CD4-positive, alpha-beta T cell treated with Interleukin-21 for 1 hour (primary cell): ENCODE data around the gene MCM3AP.

Experiments
- DNase-seq: peaks from one replicate; pipeline ENCODE4 v3.0.0-alpha.2; 2020

MCM3AP gene

GRCh38 chr21:46215436-46216131, 69.8 kb downstream of the MCM3AP start:
- DNase-seq, result no peak

- no peak for DNase-seq
Measured at GRCh38 chr21:46214478-46215340, 70.7 kb downstream of the MCM3AP start.

GRCh38 chr21:46213620-46214286, 71.7 kb downstream of the MCM3AP start:
- DNase-seq, result no peak

GRCh38 chr21:46212721-46213484, 72.5 kb downstream of the MCM3AP start:
- DNase-seq, result no peak

GRCh38 chr21:46211786-46212720, 73.4 kb downstream of the MCM3AP start:
- DNase-seq, result no peak

GRCh38 chr21:46211376-46211775, 74.0 kb downstream of the MCM3AP start:
- no peak for DNase-seq

GRCh38 chr21:46210378-46211136, 74.9 kb downstream of the MCM3AP start:
- no peak for DNase-seq

- DNase-seq, result no peak
Measured at GRCh38 chr21:46208761-46209721, 76.4 kb downstream of the MCM3AP start.

GRCh38 chr21:46207920-46208591, 77.4 kb downstream of the MCM3AP start:
- no peak for DNase-seq

- no peak for DNase-seq
Measured at GRCh38 chr21:46207006-46207919, 78.1 kb downstream of the MCM3AP start.

GRCh38 chr21:46206163-46207005, 79.0 kb downstream of the MCM3AP start:
- DNase-seq, result no peak

GRCh38 chr21:46205766-46206162, 79.6 kb downstream of the MCM3AP start:
- no peak for DNase-seq

GRCh38 chr21:46205166-46205565, 80.2 kb downstream of the MCM3AP start:
- DNase-seq, result no peak

GRCh38 chr21:46203203-46203600, 82.2 kb downstream of the MCM3AP start:
- no peak for DNase-seq

- no peak for DNase-seq
Measured at GRCh38 chr21:46202592-46203202, 82.7 kb downstream of the MCM3AP start.
